KG1 (cell line): Measurements from ENCODE around the gene TAF1A.
A peak's percentile ranks its signal among the peaks of the same experiment; 100 is the strongest.
"Not testable (repeated sequence)": the region's sequence is repeated elsewhere in the genome, so short reads cannot be mapped to it uniquely, and the experiment has no call there.

Source experiments
- DNase-seq: peaks from one replicate; lab custom pipeline; 2025; lab: John Stamatoyannopoulos, UW

TAF1A gene

GRCh38 chr1:222589462-222590302 lies at the start of gene TAF1A:
TSS of gene TAF1A (minus strand) at chr1:222589933.
- peak; percentile 73 for DNase-seq

- DNase-seq = peak; percentile 85
Observed at GRCh38 chr1:222634180-222635013, 44.7 kb upstream of the TAF1A start.

- no peak for DNase-seq
Observed at GRCh38 chr1:222632749-222633148, 43.0 kb upstream of the TAF1A start.

- no peak for DNase-seq
Observed at GRCh38 chr1:222631611-222632208, 42.0 kb upstream of the TAF1A start.

- no peak for DNase-seq
Observed at GRCh38 chr1:222629921-222630535, 40.3 kb upstream of the TAF1A start.

GRCh38 chr1:222627232-222627631 lies 37.5 kb upstream of the TAF1A start:
- no peak for DNase-seq

- no peak for DNase-seq
Observed at GRCh38 chr1:222624214-222624613, 34.5 kb upstream of the TAF1A start.

GRCh38 chr1:222623458-222623857 lies 33.7 kb upstream of the TAF1A start:
- DNase-seq = no peak

GRCh38 chr1:222622765-222623164 lies 33.0 kb upstream of the TAF1A start:
- DNase-seq = no peak

GRCh38 chr1:222620566-222620965 lies 30.8 kb upstream of the TAF1A start:
- DNase-seq = no peak

- DNase-seq = no peak
Observed at GRCh38 chr1:222618880-222619596, 29.3 kb upstream of the TAF1A start.

GRCh38 chr1:222618001-222618879 lies 28.5 kb upstream of the TAF1A start, which contains the start of gene MIA3:
TSS of gene MIA3 (plus strand) at chr1:222618097. CDS start at chr1:222618111, 14 bp downstream.
- DNase-seq = no peak

GRCh38 chr1:222617367-222617951 lies 27.7 kb upstream of the TAF1A start:
- DNase-seq = peak; percentile 38

- DNase-seq = no peak
Observed at GRCh38 chr1:222616525-222616924, 26.8 kb upstream of the TAF1A start.

- DNase-seq = no peak
Observed at GRCh38 chr1:222613627-222614026, 23.9 kb upstream of the TAF1A start.

- DNase-seq = no peak
Observed at GRCh38 chr1:222610728-222611127, 21.0 kb upstream of the TAF1A start.

- DNase-seq = not testable (repeated sequence)
Observed at GRCh38 chr1:222609111-222609510, 19.4 kb upstream of the TAF1A start.

- DNase-seq = no peak
Observed at GRCh38 chr1:222606757-222607156, 17.0 kb upstream of the TAF1A start.

GRCh38 chr1:222601257-222601656 lies 11.5 kb upstream of the TAF1A start:
- no peak for DNase-seq

GRCh38 chr1:222600281-222600680 lies 10.5 kb upstream of the TAF1A start:
- no peak for DNase-seq
